ENCODE results near the gene HPX.

DNA sequence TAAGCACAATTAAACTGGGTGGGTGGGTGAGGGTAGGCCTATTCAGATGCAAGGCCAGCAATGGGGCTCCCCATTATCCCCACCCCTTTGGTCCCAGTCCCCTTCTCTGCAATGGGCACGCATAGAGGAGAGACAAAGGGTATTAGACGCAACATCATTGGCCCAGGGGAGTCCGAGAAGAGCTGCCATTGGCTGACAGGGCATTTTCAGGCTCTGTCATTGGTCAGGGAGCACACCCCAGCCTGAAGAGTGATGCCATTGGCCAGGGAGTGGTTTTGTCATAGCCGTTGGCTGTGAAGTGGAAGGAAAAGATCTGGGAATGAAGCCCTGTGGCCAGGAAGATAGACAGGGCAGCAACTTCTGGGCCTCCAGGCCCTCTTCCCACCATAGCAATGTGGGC is 35.8 kb upstream of the HPX start:
- TF ChIP-seq, protein P1, sequence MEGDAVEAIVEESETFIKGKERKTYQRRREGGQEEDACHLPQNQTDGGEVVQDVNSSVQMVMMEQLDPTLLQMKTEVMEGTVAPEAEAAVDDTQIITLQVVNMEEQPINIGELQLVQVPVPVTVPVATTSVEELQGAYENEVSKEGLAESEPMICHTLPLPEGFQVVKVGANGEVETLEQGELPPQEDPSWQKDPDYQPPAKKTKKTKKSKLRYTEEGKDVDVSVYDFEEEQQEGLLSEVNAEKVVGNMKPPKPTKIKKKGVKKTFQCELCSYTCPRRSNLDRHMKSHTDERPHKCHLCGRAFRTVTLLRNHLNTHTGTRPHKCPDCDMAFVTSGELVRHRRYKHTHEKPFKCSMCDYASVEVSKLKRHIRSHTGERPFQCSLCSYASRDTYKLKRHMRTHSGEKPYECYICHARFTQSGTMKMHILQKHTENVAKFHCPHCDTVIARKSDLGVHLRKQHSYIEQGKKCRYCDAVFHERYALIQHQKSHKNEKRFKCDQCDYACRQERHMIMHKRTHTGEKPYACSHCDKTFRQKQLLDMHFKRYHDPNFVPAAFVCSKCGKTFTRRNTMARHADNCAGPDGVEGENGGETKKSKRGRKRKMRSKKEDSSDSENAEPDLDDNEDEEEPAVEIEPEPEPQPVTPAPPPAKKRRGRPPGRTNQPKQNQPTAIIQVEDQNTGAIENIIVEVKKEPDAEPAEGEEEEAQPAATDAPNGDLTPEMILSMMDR (IDR thresholded peaks at IDR 0.05): no peak
- no peak for TF ChIP-seq POLR2A (IDR thresholded peaks at IDR 0.05)

All from testis (tissue), 2 donors.